ENCODE measurements around the gene ZSCAN4. TPM values are rescaled to one million over a fixed set of nuclear protein-coding genes. Genes with fewer than 3 reads are reported as not detected.

The ZSCAN4 gene
- total RNA-seq, 1 experiment from 2014 or later = not detected

DNA sequence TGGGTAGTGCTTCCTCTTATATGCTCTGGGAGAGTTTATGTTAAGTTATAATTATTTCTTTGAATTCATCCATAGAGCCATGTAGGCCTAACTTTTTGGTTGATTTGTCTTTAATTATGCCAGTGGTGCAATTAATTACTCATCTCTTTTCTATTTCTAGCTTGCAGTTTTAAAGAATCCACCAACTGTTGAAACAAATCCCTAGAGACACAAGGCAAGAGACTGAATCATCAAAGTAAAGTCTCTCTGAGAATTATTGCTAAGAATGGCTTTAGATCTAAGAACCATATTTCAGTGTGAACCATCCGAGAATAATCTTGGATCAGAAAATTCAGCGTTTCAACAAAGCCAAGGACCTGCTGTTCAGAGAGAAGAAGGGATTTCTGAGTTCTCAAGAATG, 7.1 kb downstream of the ZSCAN4 start:
- H2AFZ ChIP-seq (ENCODE audit: low read length) = no peak overlapping the region
- H3K79me2 ChIP-seq (ENCODE audit: insufficient read depth, low read length) = no peaks in the 10 kb centered on the region
- no peak overlapping the region for H3K27ac ChIP-seq (ENCODE audit: insufficient read length, low read depth, low read length)
- H4K5ac ChIP-seq (ENCODE audit: insufficient read length, low read depth, low read length) = no peak overlapping the region
- H2AK5ac ChIP-seq (ENCODE audit: insufficient read length, low read length) = no peak overlapping the region
- H3K4ac ChIP-seq (ENCODE audit: low read depth, low read length) = no peak overlapping the region
- peaks cover 78% of the 10 kb centered on the region for H3K27me3 Mint-ChIP-seq (ENCODE audit: low read depth)
- no peak overlapping the region for H2BK5ac ChIP-seq (ENCODE audit: insufficient read length, low read length)
- no peak overlapping the region for H3K4me2 ChIP-seq (ENCODE audit: insufficient read depth, insufficient read length, low read length)
- H3T11ph ChIP-seq (ENCODE audit: low read length) = no peak overlapping the region
- H3K4me3 Mint-ChIP-seq = no peak overlapping the region
- H3K23me2 ChIP-seq (ENCODE audit: insufficient read length, low read depth, low read length, poor library complexity, severe bottlenecking) = no peaks in the 10 kb centered on the region
- TF ChIP-seq, protein P1, sequence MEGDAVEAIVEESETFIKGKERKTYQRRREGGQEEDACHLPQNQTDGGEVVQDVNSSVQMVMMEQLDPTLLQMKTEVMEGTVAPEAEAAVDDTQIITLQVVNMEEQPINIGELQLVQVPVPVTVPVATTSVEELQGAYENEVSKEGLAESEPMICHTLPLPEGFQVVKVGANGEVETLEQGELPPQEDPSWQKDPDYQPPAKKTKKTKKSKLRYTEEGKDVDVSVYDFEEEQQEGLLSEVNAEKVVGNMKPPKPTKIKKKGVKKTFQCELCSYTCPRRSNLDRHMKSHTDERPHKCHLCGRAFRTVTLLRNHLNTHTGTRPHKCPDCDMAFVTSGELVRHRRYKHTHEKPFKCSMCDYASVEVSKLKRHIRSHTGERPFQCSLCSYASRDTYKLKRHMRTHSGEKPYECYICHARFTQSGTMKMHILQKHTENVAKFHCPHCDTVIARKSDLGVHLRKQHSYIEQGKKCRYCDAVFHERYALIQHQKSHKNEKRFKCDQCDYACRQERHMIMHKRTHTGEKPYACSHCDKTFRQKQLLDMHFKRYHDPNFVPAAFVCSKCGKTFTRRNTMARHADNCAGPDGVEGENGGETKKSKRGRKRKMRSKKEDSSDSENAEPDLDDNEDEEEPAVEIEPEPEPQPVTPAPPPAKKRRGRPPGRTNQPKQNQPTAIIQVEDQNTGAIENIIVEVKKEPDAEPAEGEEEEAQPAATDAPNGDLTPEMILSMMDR (conservative IDR thresholded peaks at IDR 0.05) = no peak
- no peak overlapping the region for H2BK15ac ChIP-seq (ENCODE audit: low read depth, low read length)
- no peaks in the 10 kb centered on the region for H3K79me1 ChIP-seq (ENCODE audit: insufficient read depth, low read depth, low read length, poor library complexity, severe bottlenecking)
- H3K14ac ChIP-seq (ENCODE audit: insufficient read depth, low read length) = no peak overlapping the region
- no peaks in the 10 kb centered on the region for H4K20me1 ChIP-seq (ENCODE audit: control insufficient read depth, insufficient read depth, insufficient read length)
- H3K27ac Mint-ChIP-seq = no peak overlapping the region
- no peak for DNase-seq
- H2BK120ac ChIP-seq (ENCODE audit: low read depth, low read length, poor library complexity, severe bottlenecking) = no peak overlapping the region
- no peaks in the 10 kb centered on the region for H3K36me3 Mint-ChIP-seq (ENCODE audit: insufficient read depth in 1 of 3, low read depth in 3 of 3)
- H4K8ac ChIP-seq (replicated peaks; ENCODE audit: insufficient read length, low read depth, low read length) = no peak overlapping the region
- H2BK20ac ChIP-seq (ENCODE audit: low read depth, low read length, poor library complexity, severe bottlenecking) = no peak overlapping the region
- H3K9me3 Mint-ChIP-seq = no peaks in the 10 kb centered on the region
- H3K4me1 ChIP-seq (ENCODE audit: insufficient read depth, low read length) = no peaks in the 10 kb centered on the region
- no peak overlapping the region for H3K9ac ChIP-seq (ENCODE audit: extremely low read depth, insufficient read length, low read length)
- H3K4me1 Mint-ChIP-seq = no peaks in the 10 kb centered on the region
- H4K91ac ChIP-seq (ENCODE audit: insufficient read length, low read depth, low read length) = no peak overlapping the region
- H3K23ac ChIP-seq (ENCODE audit: insufficient read length, low read depth, low read length) = no peak overlapping the region
- H3K56ac ChIP-seq (ENCODE audit: insufficient read length, low read depth, low read length) = no peak overlapping the region
- no peaks in the 10 kb centered on the region for H3K9me3 ChIP-seq (ENCODE audit: control insufficient read depth, low read depth, low read length)
- H3K18ac ChIP-seq (ENCODE audit: insufficient read length, low read depth, low read length) = no peak overlapping the region
- no CpG with 5 or more reads among the region's 2 CpGs for WGBS (ENCODE audit: extremely low coverage, insufficient read length, low lambda C conversion rate)
- no peak overlapping the region for H2BK12ac ChIP-seq (ENCODE audit: insufficient read length, low read depth, low read length)
- no peaks in the 10 kb centered on the region; the same call in 1 of the 2 replicates for H3K27me3 ChIP-seq (ENCODE audit: insufficient read depth, low read length)

Measured in H9 (cell line).